Natural killer cell treated with Interleukin-12 subunit alpha and Interleukin-12 subunit beta and Interleukin-15 and Interleukin-18, amount 100 ng/mL, for 72 hours (primary cell): ENCODE measurements around the gene HCN3. TPM values are rescaled to one million over a fixed set of nuclear protein-coding genes. Genes with fewer than 3 reads are reported as not detected.

Source experiments
- ATAC-seq, 2 donors: fragments of 150-1000 bp; cut with Tn5 transposase in 1 of 2; sonication (Bioruptor Pico), chemical (Tn5 transposase) in 1 of 2; 2 replicates each; pipeline ENCODE4 v1.10.0; 2021
- DNase-seq: peaks from one replicate; pipeline ENCODE4 v3.0.0; 2022; ENCODE audit warnings: low spot score
- H3K27ac Mint-ChIP-seq, 2 donors: 1 replicate in 1 of 2; 2 replicates in 1 of 2; pipeline ENCODE4 v1.8.0; 2022; ENCODE audit warnings: mixed read lengths in 2 of 2, mild to moderate bottlenecking in 1 of 2, moderate library complexity in 1 of 2
- H3K27me3 Mint-ChIP-seq, 2 donors: 1 replicate in 1 of 2; 2 replicates in 1 of 2; pipeline ENCODE4 v1.8.0; 2022; ENCODE audit warnings: mixed read lengths in 2 of 2
- H3K36me3 Mint-ChIP-seq: one replicate; pipeline ENCODE4 v1.8.0; 2022; ENCODE audit warnings: mixed read lengths
- H3K4me1 Mint-ChIP-seq, 2 donors: 1 replicate in 1 of 2; 2 replicates in 1 of 2; pipeline ENCODE4 v1.8.0; 2022; ENCODE audit warnings: low read depth in 2 of 2, mixed read lengths in 2 of 2, mild to moderate bottlenecking in 1 of 2
- H3K4me3 Mint-ChIP-seq: one replicate; pipeline ENCODE4 v1.8.0; 2022; ENCODE audit warnings: mixed read lengths
- H3K9me3 Mint-ChIP-seq: 2 replicates; pipeline ENCODE4 v1.8.0; 2022; ENCODE audit warnings: mixed read lengths
- total RNA-seq, 2 donors: library from RNA; stranded (reverse); gene quantifications; one replicate each; pipeline ENCODE4 v1.2.3, GENCODE V29; 2022

The HCN3 gene
- total RNA-seq, 2 donors from 2014 or later, result 2.0 to 4.7 TPM

DNA sequence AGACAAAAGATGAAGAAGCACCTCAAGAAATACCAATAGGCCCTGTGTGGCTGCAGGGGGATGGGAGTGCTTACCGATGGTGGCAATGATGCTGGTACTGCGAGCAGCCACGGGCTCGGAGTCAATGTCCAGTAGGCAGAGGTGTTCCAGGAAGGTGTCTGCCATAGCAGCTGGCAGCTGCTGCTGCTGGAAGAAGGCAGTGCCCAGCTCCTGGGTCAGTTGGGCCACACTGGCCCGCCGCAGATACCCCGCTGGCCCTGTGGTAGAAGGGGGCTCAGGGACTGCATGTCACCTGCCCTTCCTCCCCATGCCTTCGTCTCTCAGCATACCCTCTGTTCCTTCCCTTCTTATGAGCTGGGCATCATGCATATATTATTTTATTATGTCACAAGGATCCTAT lies 22.8 kb downstream of the HCN3 start:
- no peak overlapping the region for H3K27ac Mint-ChIP-seq
- no peak for DNase-seq
- H3K36me3 Mint-ChIP-seq, result no peaks in the 10 kb centered on the region
- no peak overlapping the region for H3K4me3 Mint-ChIP-seq
- ATAC-seq, result no peak
- peaks cover 0 to 6% of the 10 kb centered on the region in 2 donors for H3K4me1 Mint-ChIP-seq
- peaks cover 23 to 27% of the 10 kb centered on the region in 2 donors for H3K27me3 Mint-ChIP-seq
- H3K9me3 Mint-ChIP-seq, result no peaks in the 10 kb centered on the region

DNA sequence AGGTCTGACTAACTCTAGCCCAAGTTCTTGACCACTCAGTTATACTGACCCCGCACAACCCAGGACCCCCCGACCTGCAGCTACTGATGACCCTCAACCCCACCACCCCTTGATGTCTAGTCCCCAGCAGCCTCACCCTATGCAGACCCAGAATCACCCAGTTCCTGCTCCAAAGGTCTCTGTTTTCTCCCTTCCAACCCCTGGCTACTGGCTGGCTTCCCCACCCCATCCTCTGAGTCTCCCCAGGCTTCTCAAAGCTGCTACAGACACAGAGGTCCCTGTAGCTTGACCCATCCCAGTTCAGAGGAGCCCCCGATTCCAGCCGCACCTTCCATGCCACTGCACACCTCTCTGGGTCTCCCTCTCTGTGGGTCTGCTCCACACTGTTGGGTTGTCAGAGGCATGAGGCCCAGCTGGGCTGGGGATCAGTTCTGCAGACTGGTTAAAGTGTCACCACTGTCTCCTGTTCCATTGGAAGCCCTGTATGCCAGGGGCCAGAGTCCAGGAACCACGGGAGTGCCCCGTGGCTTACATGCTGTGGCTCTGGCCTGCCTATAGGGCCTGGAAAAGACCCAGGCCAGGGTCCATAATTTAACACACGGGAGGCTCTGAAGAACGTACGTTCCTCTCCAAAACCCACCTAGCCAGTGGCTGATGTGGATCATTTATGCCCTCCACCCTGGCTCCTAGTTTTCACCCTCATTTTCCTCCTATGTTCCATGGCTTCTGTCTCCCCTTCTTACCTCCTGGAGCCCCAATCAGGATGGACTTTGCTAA lies 23.5 kb downstream of the HCN3 start:
- Mint-ChIP-seq H3K4me3 (no peak overlapping the region), H3K9me3 (no peaks in the 10 kb centered on the region), H3K27ac (no peak overlapping the region), H3K27me3 (peaks cover 20 to 23% of the 10 kb centered on the region in 2 donors), H3K4me1 (peaks cover 0 to 4% of the 10 kb centered on the region in 2 donors), H3K36me3 (no peaks in the 10 kb centered on the region)
- ATAC-seq, result peak in 1 of 2 donors; percentile 48
- DNase-seq, result no peak

DNA sequence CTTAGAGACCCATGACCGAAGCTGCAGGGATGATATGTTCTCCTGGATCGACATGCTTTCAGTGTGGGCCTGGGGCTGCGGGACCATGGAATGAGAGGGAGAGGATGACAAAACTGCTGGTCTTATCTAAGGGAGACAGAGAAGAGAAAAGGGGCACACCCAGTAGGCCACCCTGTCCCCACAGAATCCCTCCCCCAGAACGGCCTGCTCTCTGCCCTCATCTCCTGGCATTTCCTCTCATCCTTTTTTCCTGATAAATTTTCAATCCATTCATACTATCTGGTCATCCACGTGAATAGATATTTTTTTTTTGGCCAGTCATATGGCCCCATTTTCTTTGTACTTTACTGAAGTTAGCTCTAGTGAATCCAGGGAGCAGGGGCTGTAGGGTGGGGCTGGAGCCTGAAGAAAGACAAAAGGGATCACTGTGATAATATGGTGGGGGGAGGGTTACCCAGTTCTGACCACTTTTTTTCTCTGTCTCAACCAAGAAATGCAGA lies 24.1 kb downstream of the HCN3 start, which contains the start of gene PKLR:
TSS of gene PKLR (minus strand) at position 97 of the 500 bp plus-strand sequence. CDS start at position 54, 43 bp downstream.
- no peak for ATAC-seq
- Mint-ChIP-seq H3K27ac (no peak within 1 kb of the TSS), H3K27me3 (peaks cover 14 to 17% of the 10 kb centered on the region in 2 donors), H3K36me3 (no peaks in the 10 kb centered on the region), H3K4me1 (peaks cover 0 to 3% of the 10 kb centered on the region in 2 donors), H3K4me3 (no peak within 1 kb of the TSS), H3K9me3 (no peaks in the 10 kb centered on the region)
- no peak for DNase-seq

DNA sequence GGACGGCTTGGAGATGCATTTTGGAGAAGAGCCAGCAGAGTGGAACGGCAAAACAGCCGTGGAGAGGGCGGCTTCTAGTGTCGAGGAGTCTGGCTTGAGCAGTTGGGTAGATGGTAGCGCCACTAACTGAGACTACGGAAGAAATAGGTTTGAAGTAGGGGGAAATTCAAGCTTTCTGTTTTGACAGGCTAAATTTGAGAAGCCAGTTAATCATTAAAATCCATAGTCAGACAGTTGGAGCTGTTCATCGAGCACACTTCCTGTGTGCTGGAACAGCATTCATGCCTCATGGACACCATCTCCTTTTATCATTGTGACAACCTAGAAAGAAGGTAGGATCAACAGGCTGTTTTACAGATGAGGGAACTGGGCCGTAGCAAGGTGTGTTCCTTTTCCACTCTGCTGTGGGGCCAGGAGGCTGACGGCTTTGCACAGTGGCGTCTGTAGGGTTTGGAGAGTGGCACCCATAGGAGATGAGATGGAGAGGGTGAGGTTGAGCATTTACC lies 27.3 kb downstream of the HCN3 start:
- DNase-seq (no peak), ATAC-seq (no peak)
- peaks cover 3 to 10% of the 10 kb centered on the region in 2 donors for H3K4me1 Mint-ChIP-seq
- peak overlapping the region in 1 of 2 donors; percentile 20 for H3K27ac Mint-ChIP-seq
- no peak overlapping the region for H3K4me3 Mint-ChIP-seq
- H3K27me3 Mint-ChIP-seq, result no peaks in the 10 kb centered on the region
- H3K9me3 Mint-ChIP-seq, result no peaks in the 10 kb centered on the region
- no peaks in the 10 kb centered on the region for H3K36me3 Mint-ChIP-seq

DNA sequence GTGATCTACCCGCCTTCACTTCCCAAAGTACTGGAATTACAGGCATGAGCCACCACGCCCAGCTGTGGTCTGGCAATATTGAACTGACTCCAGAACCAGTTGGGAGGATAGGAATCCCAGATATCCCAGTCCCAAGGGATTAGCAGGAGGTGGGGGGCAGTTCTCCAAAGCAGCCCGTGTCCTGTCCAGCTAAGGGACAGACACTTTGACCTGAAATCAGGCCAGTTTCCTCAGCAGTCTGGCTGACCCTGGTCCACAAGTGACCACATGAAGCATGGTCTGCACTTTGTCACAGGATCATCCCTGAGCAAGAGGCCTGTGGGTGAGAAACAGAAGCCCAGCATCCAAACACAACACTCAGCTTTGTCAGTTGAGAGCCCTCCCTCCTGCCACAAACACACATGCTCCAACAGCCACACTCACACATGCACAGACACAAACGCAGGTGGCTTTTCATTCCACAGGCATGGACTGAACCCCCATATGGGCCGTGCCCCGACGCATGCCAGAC lies 28.7 kb downstream of the HCN3 start:
- Mint-ChIP-seq H3K27ac (peak overlapping the region; percentile 20 to 33), H3K4me3 (no peak overlapping the region), H3K36me3 (peaks cover 5% of the 10 kb centered on the region), H3K4me1 (peaks cover 10 to 19% of the 10 kb centered on the region in 2 donors), H3K9me3 (no peaks in the 10 kb centered on the region), H3K27me3 (no peaks in the 10 kb centered on the region)
- ATAC-seq (no peak), DNase-seq (no peak)

DNA sequence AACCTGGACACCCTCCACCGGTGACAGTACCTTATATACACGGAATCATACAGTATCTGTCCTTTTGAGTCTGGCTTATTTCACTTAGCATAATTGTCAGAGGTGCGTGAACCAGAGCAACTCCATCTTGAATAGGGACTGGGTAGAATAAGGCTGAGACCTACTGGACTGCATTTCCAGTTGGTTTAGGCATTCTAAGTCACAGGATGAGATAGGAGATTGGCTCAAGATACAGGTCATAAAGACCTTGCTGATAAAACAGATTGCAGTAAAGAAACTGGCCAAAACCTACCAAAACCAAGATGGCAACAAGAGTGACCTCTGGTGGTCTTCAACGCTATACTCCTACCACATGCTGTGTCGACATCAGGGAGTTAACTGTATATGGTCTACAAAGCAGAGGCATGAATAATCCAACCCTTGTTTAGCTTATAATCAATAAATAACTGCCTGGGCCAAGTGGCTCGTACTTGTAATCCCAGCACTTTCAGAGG lies 30.0 kb downstream of the HCN3 start:
- Mint-ChIP-seq H3K36me3 (peaks cover 5% of the 10 kb centered on the region), H3K4me3 (peak overlapping the region; percentile 36), H3K27me3 (no peaks in the 10 kb centered on the region), H3K9me3 (no peaks in the 10 kb centered on the region), H3K27ac (peak overlapping the region; percentile 86 to 95), H3K4me1 (peaks cover 14 to 29% of the 10 kb centered on the region in 2 donors)
- ATAC-seq, result no peak
- no peak for DNase-seq

DNA sequence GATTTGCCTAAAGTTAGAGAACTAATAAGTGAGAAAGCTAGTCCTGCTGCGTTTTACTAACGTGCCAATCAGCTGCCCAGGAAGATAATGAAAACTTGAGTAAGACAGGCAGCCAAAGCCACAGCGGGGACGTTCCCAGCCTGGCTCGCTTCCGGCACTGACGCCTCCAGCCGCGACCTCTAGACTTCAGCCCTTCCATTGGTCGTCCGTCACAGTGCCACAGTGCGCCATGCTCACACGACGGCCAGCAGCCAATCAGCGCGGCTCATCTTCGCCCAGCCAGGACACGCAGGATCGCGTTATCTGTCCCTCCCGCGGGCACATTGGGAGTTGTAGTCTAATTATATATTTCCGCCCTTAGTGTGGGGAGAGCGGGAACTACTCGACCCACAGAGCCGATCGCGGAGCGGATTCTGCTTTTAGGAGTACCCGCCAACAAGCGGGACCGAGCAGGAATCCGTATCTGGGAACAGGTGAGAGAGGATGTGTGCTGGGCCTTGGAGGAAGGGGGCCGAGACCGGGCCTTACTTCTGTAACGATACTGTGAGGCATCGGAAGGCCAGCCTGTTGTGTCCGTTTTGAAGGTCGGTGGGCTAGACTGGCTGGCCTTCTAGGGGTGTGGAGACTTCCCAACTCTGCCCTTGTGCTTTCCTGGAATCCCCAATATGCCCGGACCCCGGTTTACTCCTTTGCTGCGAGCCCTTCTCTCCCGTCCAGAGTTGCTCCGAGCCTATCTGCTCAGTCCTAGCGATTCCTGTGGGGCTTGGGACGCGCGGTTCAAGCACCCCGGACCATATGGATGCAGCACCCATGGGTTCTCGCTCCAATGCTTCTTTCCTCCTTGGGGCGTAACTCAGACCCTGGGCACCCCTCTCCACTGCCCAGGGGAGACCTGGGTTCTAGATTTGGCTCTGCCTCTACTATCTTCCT lies 31.5 kb downstream of the HCN3 start, which contains the start of gene FDPS:
TSS of gene FDPS (plus strand) at position 374 of the 930 bp plus-strand sequence. CDS start 924 bp downstream, outside the sequence.
- H3K27ac Mint-ChIP-seq, result peak within 1 kb of the TSS; percentile 86 to 95
- peaks cover 9% of the 10 kb centered on the region for H3K36me3 Mint-ChIP-seq
- DNase-seq (peak; percentile 99), ATAC-seq (peak; percentile 99)
- H3K9me3 Mint-ChIP-seq, result no peaks in the 10 kb centered on the region
- H3K4me3 Mint-ChIP-seq, result peak within 1 kb of the TSS; percentile 98
- H3K27me3 Mint-ChIP-seq, result no peaks in the 10 kb centered on the region
- peaks cover 22 to 36% of the 10 kb centered on the region in 2 donors for H3K4me1 Mint-ChIP-seq

DNA sequence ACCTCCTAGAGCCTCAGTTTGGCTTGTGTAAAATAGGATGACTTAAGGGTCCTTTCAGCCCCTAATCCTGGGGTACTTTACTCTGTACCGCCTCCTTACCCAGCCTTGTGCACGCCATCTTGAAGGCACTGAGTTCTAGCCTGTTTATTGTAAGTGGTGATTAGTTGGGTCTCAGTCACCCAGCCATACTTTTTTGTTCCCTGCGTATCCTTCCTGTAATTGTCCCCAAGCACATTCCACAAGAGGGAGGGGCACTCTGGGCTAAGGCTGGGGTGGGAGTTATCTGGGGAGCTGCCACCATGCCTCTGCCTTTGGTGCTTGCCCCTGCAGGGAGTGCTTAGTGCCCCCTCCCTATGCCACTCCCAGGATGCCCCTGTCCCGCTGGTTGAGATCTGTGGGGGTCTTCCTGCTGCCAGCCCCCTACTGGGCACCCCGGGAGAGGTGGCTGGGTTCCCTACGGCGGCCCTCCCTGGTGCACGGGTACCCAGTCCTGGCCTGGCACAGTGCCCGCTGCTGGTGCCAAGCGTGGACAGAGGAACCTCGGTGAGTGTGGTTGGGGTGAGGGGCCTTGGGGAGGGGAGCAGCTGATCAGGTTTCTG lies 32.3 kb downstream of the HCN3 start:
- peaks cover 9% of the 10 kb centered on the region for H3K36me3 Mint-ChIP-seq
- ATAC-seq, result no peak
- H3K9me3 Mint-ChIP-seq, result no peaks in the 10 kb centered on the region
- DNase-seq, result no peak
- H3K27ac Mint-ChIP-seq, result peak overlapping the region; percentile 86 to 95
- peak overlapping the region; percentile 98 for H3K4me3 Mint-ChIP-seq
- peaks cover 22 to 36% of the 10 kb centered on the region in 2 donors for H3K4me1 Mint-ChIP-seq
- H3K27me3 Mint-ChIP-seq, result no peaks in the 10 kb centered on the region

DNA sequence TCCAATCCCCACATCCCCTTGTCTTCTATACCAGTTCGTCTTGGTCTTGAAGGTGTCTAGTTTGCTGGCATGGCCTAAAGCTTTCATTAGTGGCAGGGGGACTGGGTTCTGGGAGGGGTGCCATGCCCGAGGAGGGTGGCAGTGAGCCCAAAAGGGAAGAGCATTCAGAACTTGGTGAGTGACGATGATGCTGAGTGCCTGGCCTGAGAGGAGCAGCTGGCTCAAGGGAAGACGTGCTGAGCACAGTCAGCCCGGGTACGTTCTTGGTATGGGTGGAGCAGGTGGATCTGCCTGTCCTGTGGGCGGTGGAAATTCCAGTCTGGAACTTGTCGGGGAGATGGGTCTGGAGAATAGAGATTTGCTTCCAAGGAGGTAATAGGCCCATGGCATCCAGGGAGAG lies 36.0 kb downstream of the HCN3 start:
- Mint-ChIP-seq H3K36me3 (peaks cover 9% of the 10 kb centered on the region), H3K4me3 (no peak overlapping the region), H3K4me1 (peaks cover 19 to 33% of the 10 kb centered on the region in 2 donors), H3K27ac (no peak overlapping the region), H3K27me3 (no peaks in the 10 kb centered on the region), H3K9me3 (no peaks in the 10 kb centered on the region)
- ATAC-seq, result no peak
- no peak for DNase-seq

DNA sequence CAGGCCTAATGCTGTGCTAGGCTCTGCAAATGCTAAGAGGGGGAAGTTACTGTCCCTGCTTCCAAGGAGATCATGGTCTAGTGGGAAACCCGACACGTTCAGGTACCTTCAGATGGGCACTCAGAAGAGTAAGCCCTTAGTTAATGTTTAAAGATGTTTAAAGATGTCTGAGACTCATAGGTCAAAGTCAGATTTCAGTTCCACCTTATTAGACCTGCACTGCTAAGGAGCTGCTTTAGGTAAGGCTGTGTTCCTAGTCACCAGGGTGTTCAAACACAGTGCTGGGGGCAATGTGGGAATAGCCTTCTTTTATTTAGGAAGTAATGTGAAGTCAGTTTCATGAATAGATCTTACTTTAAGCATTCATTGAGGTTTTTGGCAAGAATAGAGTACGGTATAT lies 39.7 kb downstream of the HCN3 start:
- Mint-ChIP-seq H3K27me3 (no peaks in the 10 kb centered on the region), H3K36me3 (peaks cover 15% of the 10 kb centered on the region), H3K4me3 (no peak overlapping the region), H3K27ac (no peak overlapping the region), H3K4me1 (peaks cover 30 to 35% of the 10 kb centered on the region in 2 donors), H3K9me3 (no peaks in the 10 kb centered on the region)
- DNase-seq (no peak), ATAC-seq (no peak)

DNA sequence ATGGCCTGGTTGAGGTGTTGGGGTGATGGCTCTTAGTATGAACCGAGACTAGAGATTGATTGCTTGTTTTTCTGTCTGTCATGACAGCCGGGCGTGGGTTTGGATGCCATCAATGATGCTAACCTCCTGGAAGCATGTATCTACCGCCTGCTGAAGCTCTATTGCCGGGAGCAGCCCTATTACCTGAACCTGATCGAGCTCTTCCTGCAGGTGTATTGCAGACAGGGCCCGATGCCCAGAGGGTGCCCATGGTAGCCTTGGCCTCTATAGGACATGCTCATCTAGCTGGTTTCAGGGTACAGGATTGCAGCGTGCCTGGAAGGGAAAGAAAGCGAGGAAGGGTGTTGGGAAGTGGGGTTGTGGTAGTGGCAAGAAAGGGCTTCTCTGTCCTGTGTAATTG lies 40.8 kb downstream of the HCN3 start:
- H3K27ac Mint-ChIP-seq, result no peak overlapping the region
- H3K9me3 Mint-ChIP-seq, result no peaks in the 10 kb centered on the region
- no peaks in the 10 kb centered on the region for H3K27me3 Mint-ChIP-seq
- ATAC-seq (no peak), DNase-seq (no peak)
- H3K36me3 Mint-ChIP-seq, result peaks cover 15% of the 10 kb centered on the region
- peaks cover 30 to 33% of the 10 kb centered on the region in 2 donors for H3K4me1 Mint-ChIP-seq
- H3K4me3 Mint-ChIP-seq, result no peak overlapping the region

DNA sequence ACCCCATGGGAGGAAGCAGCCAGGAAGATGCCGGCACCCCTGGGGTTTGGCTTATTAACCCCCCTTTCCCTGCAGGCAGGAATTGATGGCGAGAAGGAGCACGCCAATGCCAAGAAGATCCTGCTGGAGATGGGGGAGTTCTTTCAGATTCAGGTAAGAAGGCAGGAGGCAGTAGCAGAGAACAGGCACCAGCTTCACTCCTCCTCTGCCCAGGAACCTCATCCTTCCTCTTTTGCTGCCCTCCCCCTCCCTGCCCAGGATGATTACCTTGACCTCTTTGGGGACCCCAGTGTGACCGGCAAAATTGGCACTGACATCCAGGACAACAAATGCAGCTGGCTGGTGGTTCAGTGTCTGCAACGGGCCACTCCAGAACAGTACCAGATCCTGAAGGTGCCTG lies 42.3 kb downstream of the HCN3 start:
- Mint-ChIP-seq H3K36me3 (peaks cover 11% of the 10 kb centered on the region), H3K9me3 (no peaks in the 10 kb centered on the region), H3K27ac (no peak overlapping the region), H3K4me1 (peaks cover 26 to 28% of the 10 kb centered on the region in 2 donors), H3K4me3 (peak overlapping the region; percentile 54), H3K27me3 (no peaks in the 10 kb centered on the region)
- DNase-seq (no peak), ATAC-seq (no peak)

DNA sequence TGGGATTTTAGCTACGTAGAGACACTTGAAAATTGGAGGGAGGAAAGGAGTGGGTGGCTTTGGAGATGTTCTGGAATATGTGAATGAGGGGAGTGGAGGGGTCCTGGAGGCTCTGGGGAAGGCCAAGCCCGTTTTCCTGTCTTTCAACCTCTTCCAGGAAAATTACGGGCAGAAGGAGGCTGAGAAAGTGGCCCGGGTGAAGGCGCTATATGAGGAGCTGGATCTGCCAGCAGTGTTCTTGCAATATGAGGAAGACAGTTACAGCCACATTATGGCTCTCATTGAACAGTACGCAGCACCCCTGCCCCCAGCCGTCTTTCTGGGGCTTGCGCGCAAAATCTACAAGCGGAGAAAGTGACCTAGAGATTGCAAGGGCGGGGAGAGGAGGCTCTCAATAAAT lies 43.0 kb downstream of the HCN3 start:
- Mint-ChIP-seq H3K36me3 (peaks cover 11% of the 10 kb centered on the region), H3K27me3 (no peaks in the 10 kb centered on the region), H3K4me3 (peak overlapping the region; percentile 54), H3K27ac (peak overlapping the region in 1 of 2 donors; percentile 18), H3K9me3 (no peaks in the 10 kb centered on the region), H3K4me1 (peaks cover 26 to 28% of the 10 kb centered on the region in 2 donors)
- ATAC-seq (no peak), DNase-seq (no peak)
